Kidney (tissue), 14 donors: ENCODE results near the gene EDN3. TPM values are rescaled to one million over a fixed set of nuclear protein-coding genes. Genes with fewer than 3 reads are reported as not detected.

Experiments
- DNase-seq, 5 donors: peaks; one replicate each; pipeline ENCODE4 v3.0.0-alpha.2; 2013 to 2020
- FAIRE-seq: peaks from 2 replicates; lab custom pipeline; 2012; peaks lifted over from hg19 to GRCh38; lab: Jason Lieb, UNC
- H3K27ac ChIP-seq, 2 donors: one replicate each; pipeline ENCODE4 v1.7.0; 2013; ENCODE audit warnings: low read depth in 2 of 2, low read length in 2 of 2, inconsistent platforms in 1 of 2
- H3K27me3 ChIP-seq: one replicate; pipeline ENCODE4 v1.7.1; 2013; ENCODE audit warnings: low read length, inconsistent platforms; ENCODE audit not compliant: control insufficient read depth, insufficient read depth
- H3K36me3 ChIP-seq, 3 donors: one replicate each; pipeline versions ENCODE4 v1.7.0 to v1.7.1; 2013; ENCODE audit warnings: low read length in 3 of 3, control low read depth in 1 of 3, inconsistent platforms in 1 of 3; ENCODE audit not compliant: insufficient read depth in 3 of 3, control insufficient read depth in 2 of 3
- H3K4me1 ChIP-seq, 3 donors: one replicate each; pipeline versions ENCODE4 v1.7.0 to v1.7.1; 2013; ENCODE audit warnings: low read length in 3 of 3, inconsistent platforms in 1 of 3, low read depth in 1 of 3; ENCODE audit not compliant: control insufficient read depth in 2 of 3, insufficient read depth in 2 of 3
- H3K4me3 ChIP-seq, 3 donors: one replicate each; pipeline versions ENCODE4 v1.7.0 to v1.8.1; 2013; ENCODE audit warnings: low read length in 3 of 3, control low read depth in 1 of 3, inconsistent platforms in 1 of 3
- H3K9ac ChIP-seq, 3 donors: one replicate each; pipeline versions ENCODE4 v1.7.0 to v1.7.1; 2013; ENCODE audit warnings: low read length in 3 of 3, control low read depth in 1 of 3, inconsistent platforms in 1 of 3
- H3K9me3 ChIP-seq, 3 donors: one replicate each; pipeline versions ENCODE4 v1.7.0 to v1.7.1; 2013; ENCODE audit warnings: low read length in 3 of 3, control low read depth in 1 of 3, inconsistent platforms in 1 of 3; ENCODE audit not compliant: control insufficient read depth in 2 of 3, insufficient read depth in 1 of 3
- CTCF ChIP-seq: IDR thresholded peaks from 3 replicates; pipeline ENCODE4 v1.5.1; 2012; ENCODE audit warnings: mild to moderate bottlenecking, moderate library complexity, borderline replicate concordance; ENCODE audit not compliant: insufficient read depth; ENCODE audit errors: extremely low read depth
- intact Hi-C: fragments of 100-400 bp; cut with DNase I; formaldehyde crosslinking; loops from one replicate; pipeline ENCODE4 v1.11.1; 2022
- polyA plus RNA-seq: library from polyadenylated mRNA; stranded (reverse); fragments of 350-450 nt; fragmentation: Illumina TruSeq; extraction: RNeasy Lipid Tissue Mini Kit (QIAGEN cat#74804); gene quantifications from one replicate; pipeline ENCODE4 v1.2.3, GENCODE V29; 2014; ENCODE audit warnings: low read depth, low replicate concordance; ENCODE audit not compliant: insufficient read depth
- total RNA-seq: library from RNA; stranded (reverse); fragmentation: NEBNext Ultra II Directional; extraction: Animal tissue kit (Norgen Biotek cat#: 25700); gene quantifications from one replicate; pipeline ENCODE4 v1.2.1, GENCODE V29; 2021
- donor health status: control.
- donor health status: control.
- donor health status: control.
- donor health status: control.
- donor health status: control.
- donor health status: DM: yes; HTN: yes; CAD: no.
- donor health status: Normal renal cell carcinoma (clear cell type).

The EDN3 gene
- total and polyA plus RNA-seq, 2 donors from 2014 or later: 0.19 TPM; not detected in 1

- Histone ChIP-seq H3K4me3 (no peak overlapping the region), H3K9ac (no peak overlapping the region), H3K27ac (no peak overlapping the region), H3K4me1 (peaks cover 0 to 3% (median 0%) of the 10 kb centered on the region in 3 donors), H3K36me3 (no peaks in the 10 kb centered on the region), H3K9me3 (no peaks in the 10 kb centered on the region), H3K27me3 (no peaks in the 10 kb centered on the region)
- DNase-seq (no peak), FAIRE-seq (no peak)
- intact Hi-C loops: no loop called here
- no peak for TF ChIP-seq CTCF
These were observed 62.7 kb downstream of the EDN3 start for GRCh38 chr20:59363101-59363500.

- Histone ChIP-seq H3K27me3 (no peaks in the 10 kb centered on the region), H3K9ac (no peak overlapping the region), H3K27ac (no peak overlapping the region), H3K4me3 (no peak overlapping the region), H3K4me1 (peaks cover 0 to 3% (median 0%) of the 10 kb centered on the region in 3 donors), H3K36me3 (no peaks in the 10 kb centered on the region), H3K9me3 (no peaks in the 10 kb centered on the region)
- FAIRE-seq: no peak
- no peak for TF ChIP-seq CTCF
- peak in 4 of 5 donors; percentile 78 to 87 (median 82) for DNase-seq
- intact Hi-C loops: no loop called here
These were observed 64.2 kb downstream of the EDN3 start for GRCh38 chr20:59364611-59365010.

- FAIRE-seq (no peak), DNase-seq (peak in 1 of 5 donors; percentile 24)
- Histone ChIP-seq H3K36me3 (no peaks in the 10 kb centered on the region), H3K4me3 (no peak overlapping the region), H3K4me1 (no peaks in the 10 kb centered on the region), H3K9ac (no peak overlapping the region), H3K27ac (no peak overlapping the region), H3K27me3 (no peaks in the 10 kb centered on the region), H3K9me3 (no peaks in the 10 kb centered on the region)
- no peak for TF ChIP-seq CTCF
- intact Hi-C loops: no loop called here
These were observed 65.3 kb downstream of the EDN3 start for GRCh38 chr20:59365611-59366285.
